ENCODE measurements around the gene LSM4.

GRCh38 chr19:18274219-18274780 is 48.6 kb downstream of the LSM4 start, which contains the start of gene IQCN:
- TF ChIP-seq, protein P1, sequence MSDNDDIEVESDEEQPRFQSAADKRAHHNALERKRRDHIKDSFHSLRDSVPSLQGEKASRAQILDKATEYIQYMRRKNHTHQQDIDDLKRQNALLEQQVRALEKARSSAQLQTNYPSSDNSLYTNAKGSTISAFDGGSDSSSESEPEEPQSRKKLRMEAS (IDR thresholded peaks at IDR 0.05; ENCODE audit: low read depth, low read length), result no peak
- TF ChIP-seq POLR2A (IDR thresholded peaks at IDR 0.05; ENCODE audit: low read depth, low read length) (peak; percentile 8; the same call in 1 of the 2 replicates), JUNB (IDR thresholded peaks at IDR 0.05) (no peak), EED (IDR thresholded peaks at IDR 0.05; ENCODE audit: low read depth) (no peak)
- TF ChIP-seq, protein P2, sequence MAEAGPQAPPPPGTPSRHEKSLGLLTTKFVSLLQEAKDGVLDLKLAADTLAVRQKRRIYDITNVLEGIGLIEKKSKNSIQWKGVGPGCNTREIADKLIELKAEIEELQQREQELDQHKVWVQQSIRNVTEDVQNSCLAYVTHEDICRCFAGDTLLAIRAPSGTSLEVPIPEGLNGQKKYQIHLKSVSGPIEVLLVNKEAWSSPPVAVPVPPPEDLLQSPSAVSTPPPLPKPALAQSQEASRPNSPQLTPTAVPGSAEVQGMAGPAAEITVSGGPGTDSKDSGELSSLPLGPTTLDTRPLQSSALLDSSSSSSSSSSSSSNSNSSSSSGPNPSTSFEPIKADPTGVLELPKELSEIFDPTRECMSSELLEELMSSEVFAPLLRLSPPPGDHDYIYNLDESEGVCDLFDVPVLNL (IDR thresholded peaks at IDR 0.05; ENCODE audit: low read depth, low read length), result no peak
